ENCODE results near the gene CFAP99. TPM values are rescaled to one million over a fixed set of nuclear protein-coding genes. Genes with fewer than 3 reads are reported as not detected.

CFAP99 gene
- total RNA-seq, 2 donors from 2014 or later = 0.32 to 0.49 TPM

GRCh38 chr4:2449511-2450392, 31.0 kb downstream of the CFAP99 start:
- intact Hi-C loops (cut with DNase I) = no loop called here
- no peaks in the 10 kb centered on the region for H3K36me3 ChIP-seq
- no peak for TF ChIP-seq CTCF (IDR thresholded peaks at IDR 0.05)
- DNase-seq = no peak
- H3K9ac ChIP-seq (ENCODE audit: low read depth in 2 of 2, low read length in 2 of 2) = no peak overlapping the region
- no peak overlapping the region for H3K4me3 ChIP-seq
- no peaks in the 10 kb centered on the region for H3K9me3 ChIP-seq
- no peaks in the 10 kb centered on the region for H3K27me3 ChIP-seq
- H3K4me1 ChIP-seq = no peaks in the 10 kb centered on the region
- H3K27ac ChIP-seq = no peak overlapping the region

GRCh38 chr4:2450394-2451035, 31.8 kb downstream of the CFAP99 start:
- Histone ChIP-seq H3K9me3 (no peaks in the 10 kb centered on the region), H3K27ac (no peak overlapping the region), H3K4me1 (no peaks in the 10 kb centered on the region), H3K4me3 (no peak overlapping the region), H3K27me3 (no peaks in the 10 kb centered on the region), H3K9ac (ENCODE audit: low read depth in 2 of 2, low read length in 2 of 2) (no peak overlapping the region), H3K36me3 (no peaks in the 10 kb centered on the region)
- TF ChIP-seq CTCF (IDR thresholded peaks at IDR 0.05) = no peak
- no peak for DNase-seq
- intact Hi-C loops (cut with DNase I) = no loop called here

GRCh38 chr4:2451036-2451520, 32.3 kb downstream of the CFAP99 start:
- Histone ChIP-seq H3K9ac (ENCODE audit: low read depth in 2 of 2, low read length in 2 of 2) (no peak overlapping the region), H3K27me3 (no peaks in the 10 kb centered on the region), H3K9me3 (no peaks in the 10 kb centered on the region), H3K27ac (no peak overlapping the region), H3K36me3 (no peaks in the 10 kb centered on the region), H3K4me3 (no peak overlapping the region), H3K4me1 (no peaks in the 10 kb centered on the region)
- no peak for TF ChIP-seq CTCF (IDR thresholded peaks at IDR 0.05)
- intact Hi-C loops (cut with DNase I) = no loop called here
- no peak for DNase-seq

GRCh38 chr4:2451821-2452785, 33.3 kb downstream of the CFAP99 start:
- Histone ChIP-seq H3K27ac (no peak overlapping the region), H3K27me3 (no peaks in the 10 kb centered on the region), H3K4me1 (no peaks in the 10 kb centered on the region), H3K9ac (ENCODE audit: low read depth in 2 of 2, low read length in 2 of 2) (no peak overlapping the region), H3K4me3 (no peak overlapping the region), H3K36me3 (no peaks in the 10 kb centered on the region), H3K9me3 (no peaks in the 10 kb centered on the region)
- no peak for DNase-seq
- intact Hi-C loops (cut with DNase I) = no loop called here
- TF ChIP-seq CTCF (IDR thresholded peaks at IDR 0.05) = no peak

All from colonic mucosa (tissue), 4 donors.